Stimulated activated CD4-positive, alpha-beta T cell treated with anti-CD3 and anti-CD28 coated beads, Interleukin-4, amount 100 ng/mL, for 24 hours (primary cell): ENCODE measurements around the gene ZNF407.
"Not testable (repeated sequence)": the region's sequence is repeated elsewhere in the genome, so short reads cannot be mapped to it uniquely, and the experiment has no call there.

Source experiments
- DNase-seq: peaks from one replicate; pipeline ENCODE4 v3.0.0-alpha.2; 2020

The ZNF407 gene

GRCh38 chr18:75083761-75084160 lies 486.1 kb downstream of the ZNF407 start:
- no peak for DNase-seq

GRCh38 chr18:75085676-75086075 lies 488.0 kb downstream of the ZNF407 start:
- not testable (repeated sequence) for DNase-seq

- DNase-seq: no peak
These were observed 488.9 kb downstream of the ZNF407 start for GRCh38 chr18:75086494-75087034.

GRCh38 chr18:75087119-75088020 lies 489.7 kb downstream of the ZNF407 start:
- no peak for DNase-seq

GRCh38 chr18:75088021-75088506 lies 490.4 kb downstream of the ZNF407 start:
- no peak for DNase-seq

GRCh38 chr18:75088622-75089211 lies 491.0 kb downstream of the ZNF407 start:
- DNase-seq: no peak

- no peak for DNase-seq
These were observed 492.2 kb downstream of the ZNF407 start for GRCh38 chr18:75089748-75090327.

GRCh38 chr18:75090336-75090735 lies 492.7 kb downstream of the ZNF407 start:
- no peak for DNase-seq

GRCh38 chr18:75097491-75098225 lies 500.0 kb downstream of the ZNF407 start:
- DNase-seq: no peak

- no peak for DNase-seq
These were observed 503.4 kb downstream of the ZNF407 start for GRCh38 chr18:75100832-75101630.

- no peak for DNase-seq
These were observed 504.2 kb downstream of the ZNF407 start for GRCh38 chr18:75101916-75102315.

GRCh38 chr18:75104029-75104428 lies 506.4 kb downstream of the ZNF407 start:
- DNase-seq: not testable (repeated sequence)

GRCh38 chr18:75104483-75104882 lies 506.8 kb downstream of the ZNF407 start:
- DNase-seq: no peak

- DNase-seq: no peak
These were observed 508.0 kb downstream of the ZNF407 start for GRCh38 chr18:75105551-75106254.

- DNase-seq: no peak
These were observed 509.1 kb downstream of the ZNF407 start for GRCh38 chr18:75106746-75107145.

GRCh38 chr18:75107196-75107930 lies 509.7 kb downstream of the ZNF407 start:
- no peak for DNase-seq

- no peak for DNase-seq
These were observed 510.2 kb downstream of the ZNF407 start for GRCh38 chr18:75107931-75108276.

GRCh38 chr18:75108579-75109318 lies 511.1 kb downstream of the ZNF407 start:
- DNase-seq: no peak

GRCh38 chr18:75109319-75109691 lies 511.6 kb downstream of the ZNF407 start:
- no peak for DNase-seq

- no peak for DNase-seq
These were observed 512.1 kb downstream of the ZNF407 start for GRCh38 chr18:75109819-75110218.
